Mucosa of stomach (tissue), 1 donor: ENCODE data around the gene ALG2.

Source experiments
- H3K27me3 ChIP-seq: one replicate; pipeline ENCODE4 v1.7.0; 2013; ENCODE audit warnings: mild to moderate bottlenecking, low read length; ENCODE audit not compliant: control insufficient read depth, insufficient read depth
- H3K36me3 ChIP-seq: one replicate; pipeline ENCODE4 v1.7.0; 2013; ENCODE audit warnings: low read length; ENCODE audit not compliant: control insufficient read depth, insufficient read depth
- H3K4me1 ChIP-seq: one replicate; pipeline ENCODE4 v1.7.0; 2013; ENCODE audit warnings: mild to moderate bottlenecking, low read length; ENCODE audit not compliant: control insufficient read depth, insufficient read depth
- H3K4me3 ChIP-seq: one replicate; pipeline ENCODE4 v1.7.0; 2013; ENCODE audit warnings: low read length
- H3K9ac ChIP-seq: one replicate; pipeline ENCODE4 v1.7.0; 2013; ENCODE audit warnings: mild to moderate bottlenecking, low read length, moderate library complexity
- H3K9me3 ChIP-seq: one replicate; pipeline ENCODE4 v1.7.0; 2013; ENCODE audit warnings: mild to moderate bottlenecking, low read length, moderate library complexity; ENCODE audit not compliant: control insufficient read depth
- donor health status: Pancreatic carcinoma.

Gene ALG2

GRCh38 chr9:99235926-99236634 lies 14.3 kb upstream of the ALG2 start:
- Histone ChIP-seq H3K36me3 (peaks cover under 1% of the 10 kb centered on the region), H3K9ac (no peak overlapping the region), H3K4me1 (peaks cover 10% of the 10 kb centered on the region), H3K27me3 (no peaks in the 10 kb centered on the region), H3K9me3 (no peaks in the 10 kb centered on the region), H3K4me3 (no peak overlapping the region)

- Histone ChIP-seq H3K9me3 (no peaks in the 10 kb centered on the region), H3K27me3 (no peaks in the 10 kb centered on the region), H3K4me1 (peaks cover 10% of the 10 kb centered on the region), H3K9ac (no peak overlapping the region), H3K36me3 (peaks cover 8% of the 10 kb centered on the region), H3K4me3 (no peak overlapping the region)
Observed at GRCh38 chr9:99235069-99235468, 13.3 kb upstream of the ALG2 start.

DNA sequence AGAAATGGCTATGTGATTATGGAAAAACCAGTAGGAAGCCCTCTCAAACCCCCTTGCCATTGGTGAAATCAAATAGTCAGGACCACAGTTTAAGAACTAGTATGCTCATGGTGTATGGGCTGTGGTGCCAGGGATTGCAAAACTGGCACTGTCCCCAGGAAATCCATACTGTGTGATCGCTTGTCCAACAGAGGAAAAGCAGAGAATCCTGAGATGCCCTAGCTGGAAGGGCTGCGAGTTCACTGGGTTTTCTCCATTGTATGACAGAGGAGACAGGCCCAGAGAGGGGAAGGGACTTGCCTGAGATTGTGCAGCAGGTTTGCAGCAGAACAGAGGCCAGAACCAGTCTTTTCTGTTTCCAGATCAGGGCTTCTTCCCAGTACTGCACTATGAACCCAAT lies 12.9 kb upstream of the ALG2 start:
- Histone ChIP-seq H3K4me3 (no peak overlapping the region), H3K4me1 (peaks cover 10% of the 10 kb centered on the region), H3K9ac (no peak overlapping the region), H3K27me3 (no peaks in the 10 kb centered on the region), H3K36me3 (peaks cover 8% of the 10 kb centered on the region), H3K9me3 (no peaks in the 10 kb centered on the region)

DNA sequence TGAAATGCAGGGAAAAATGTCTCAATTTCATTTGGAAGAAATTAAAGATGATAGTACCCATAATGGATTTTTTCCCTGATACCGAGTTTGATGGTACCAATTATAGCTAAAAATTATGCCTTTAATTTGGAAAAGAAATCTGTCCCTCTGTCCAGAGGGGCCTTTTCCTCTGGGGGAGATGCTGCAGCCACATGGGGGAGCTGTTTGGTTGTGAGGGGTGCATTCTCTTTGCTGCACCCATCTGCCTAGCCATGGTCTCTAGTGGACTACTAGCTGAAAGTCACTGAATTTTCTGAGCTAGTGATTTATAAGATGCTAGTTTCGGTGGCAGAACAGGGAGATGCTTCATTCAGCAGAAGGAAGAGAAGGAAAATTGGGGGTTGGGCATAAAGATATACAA lies 10.0 kb upstream of the ALG2 start:
- Histone ChIP-seq H3K27me3 (no peaks in the 10 kb centered on the region), H3K4me3 (no peak overlapping the region), H3K9me3 (no peaks in the 10 kb centered on the region), H3K4me1 (no peaks in the 10 kb centered on the region), H3K36me3 (peaks cover 8% of the 10 kb centered on the region), H3K9ac (no peak overlapping the region)

DNA sequence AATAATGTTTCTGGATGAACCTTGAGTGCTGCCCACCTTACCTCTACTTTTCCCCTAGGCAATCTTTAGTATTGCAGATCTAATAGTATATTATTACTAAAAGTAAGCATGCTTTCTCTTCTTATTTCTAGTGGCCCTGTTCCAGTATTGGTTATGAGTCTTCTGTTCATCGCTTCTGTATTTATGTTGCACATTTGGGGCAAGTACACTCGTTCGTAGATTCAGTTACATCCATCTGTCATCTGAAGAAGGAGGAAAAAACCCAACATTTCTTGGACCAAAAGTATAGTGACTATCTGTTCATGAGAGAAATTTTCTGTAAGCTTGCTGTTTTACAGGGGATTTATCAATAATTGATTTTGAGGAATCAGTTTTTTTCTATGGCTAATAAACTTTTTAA lies 8.5 kb upstream of the ALG2 start:
- H3K27me3 ChIP-seq: no peaks in the 10 kb centered on the region
- peaks cover 8% of the 10 kb centered on the region for H3K36me3 ChIP-seq
- H3K4me3 ChIP-seq: no peak overlapping the region
- no peak overlapping the region for H3K9ac ChIP-seq
- no peaks in the 10 kb centered on the region for H3K9me3 ChIP-seq
- no peaks in the 10 kb centered on the region for H3K4me1 ChIP-seq

GRCh38 chr9:99226054-99226453 lies 4.3 kb upstream of the ALG2 start:
- no peaks in the 10 kb centered on the region for H3K9me3 ChIP-seq
- H3K4me3 ChIP-seq: no peak overlapping the region
- no peaks in the 10 kb centered on the region for H3K27me3 ChIP-seq
- peaks cover 15% of the 10 kb centered on the region for H3K36me3 ChIP-seq
- no peak overlapping the region for H3K9ac ChIP-seq
- peaks cover 12% of the 10 kb centered on the region for H3K4me1 ChIP-seq

- H3K9me3 ChIP-seq: no peaks in the 10 kb centered on the region
- no peak overlapping the region for H3K4me3 ChIP-seq
- no peaks in the 10 kb centered on the region for H3K27me3 ChIP-seq
- peaks cover 7% of the 10 kb centered on the region for H3K36me3 ChIP-seq
- H3K9ac ChIP-seq: no peak overlapping the region
- peaks cover 12% of the 10 kb centered on the region for H3K4me1 ChIP-seq
Observed at GRCh38 chr9:99224445-99224844, 2.7 kb upstream of the ALG2 start.

- Histone ChIP-seq H3K4me3 (peak overlapping the region; percentile 92), H3K36me3 (peaks cover 7% of the 10 kb centered on the region), H3K9ac (peak overlapping the region; percentile 94), H3K27me3 (no peaks in the 10 kb centered on the region), H3K4me1 (peaks cover 12% of the 10 kb centered on the region), H3K9me3 (no peaks in the 10 kb centered on the region)
Observed at GRCh38 chr9:99222416-99223270, 901 bp upstream of the ALG2 start.

DNA sequence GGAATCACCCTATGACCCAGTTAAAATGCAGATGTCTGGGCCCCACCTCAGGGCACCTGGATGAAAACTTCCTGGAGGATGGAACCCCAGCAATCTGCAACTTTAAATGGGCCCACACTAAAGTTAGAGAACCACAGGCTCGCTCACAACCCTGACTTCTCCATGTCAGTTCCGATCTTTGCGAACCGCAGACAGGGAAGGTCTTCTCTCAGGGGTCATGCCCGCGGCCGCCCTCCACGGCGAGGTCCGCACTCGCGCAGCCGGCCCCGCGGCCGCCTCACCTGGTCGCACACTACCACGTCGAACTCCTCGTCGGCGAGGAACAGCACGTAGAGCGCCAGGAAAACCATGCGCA lies 499 bp downstream of the ALG2 start:
- H3K9me3 ChIP-seq: no peaks in the 10 kb centered on the region
- H3K4me3 ChIP-seq: peak overlapping the region; percentile 92
- H3K36me3 ChIP-seq: peaks cover 7% of the 10 kb centered on the region
- H3K27me3 ChIP-seq: no peaks in the 10 kb centered on the region
- H3K4me1 ChIP-seq: peaks cover 12% of the 10 kb centered on the region
- peak overlapping the region; percentile 94 for H3K9ac ChIP-seq

DNA sequence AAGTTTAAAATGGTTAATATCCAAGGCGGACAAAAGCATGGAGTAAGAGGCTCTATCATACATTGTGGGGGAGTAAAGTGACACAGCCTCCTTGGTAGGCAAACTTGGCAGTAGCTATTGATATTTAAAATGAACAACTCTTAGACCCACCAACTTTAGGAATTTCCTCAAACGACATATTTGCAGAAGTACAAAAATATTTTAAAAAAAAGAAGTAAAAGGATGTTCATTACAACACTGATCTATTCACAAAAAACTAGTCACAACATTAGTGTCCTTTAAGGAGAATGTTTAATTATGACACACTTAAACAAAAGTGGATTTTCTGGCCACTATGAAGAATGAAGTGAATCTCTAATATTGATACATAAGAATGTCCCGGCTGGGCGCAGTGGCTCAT lies 1.7 kb downstream of the ALG2 start:
- H3K9ac ChIP-seq: no peak overlapping the region
- no peak overlapping the region for H3K4me3 ChIP-seq
- no peaks in the 10 kb centered on the region for H3K27me3 ChIP-seq
- H3K9me3 ChIP-seq: no peaks in the 10 kb centered on the region
- peaks cover 12% of the 10 kb centered on the region for H3K4me1 ChIP-seq
- H3K36me3 ChIP-seq: peaks cover 6% of the 10 kb centered on the region

GRCh38 chr9:99216073-99216472 lies 5.7 kb downstream of the ALG2 start:
- H3K9me3 ChIP-seq: no peaks in the 10 kb centered on the region
- no peak overlapping the region for H3K9ac ChIP-seq
- H3K36me3 ChIP-seq: no peaks in the 10 kb centered on the region
- H3K27me3 ChIP-seq: no peaks in the 10 kb centered on the region
- H3K4me3 ChIP-seq: no peak overlapping the region
- no peaks in the 10 kb centered on the region for H3K4me1 ChIP-seq

DNA sequence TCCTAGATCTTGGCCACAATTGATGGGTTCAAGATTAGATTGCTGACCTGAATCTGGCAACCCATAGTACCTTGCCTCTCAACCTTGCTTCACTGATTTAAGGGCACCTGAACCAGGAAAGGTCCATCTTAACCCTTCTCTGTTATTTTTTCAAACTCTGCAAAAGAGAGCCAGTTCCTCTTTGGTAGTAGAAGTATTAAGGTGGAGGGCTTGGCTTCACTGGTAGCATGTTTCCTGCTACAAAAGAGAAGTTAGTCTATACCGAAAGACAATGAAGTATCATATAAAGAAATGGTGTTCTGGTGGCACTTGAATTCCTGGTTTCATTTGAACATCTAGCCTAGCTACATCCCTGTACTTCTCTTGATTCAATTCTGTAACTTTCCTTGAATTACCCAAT lies 8.5 kb downstream of the ALG2 start:
- no peak overlapping the region for H3K4me3 ChIP-seq
- H3K27me3 ChIP-seq: no peaks in the 10 kb centered on the region
- no peak overlapping the region for H3K9ac ChIP-seq
- H3K4me1 ChIP-seq: no peaks in the 10 kb centered on the region
- H3K36me3 ChIP-seq: no peaks in the 10 kb centered on the region
- H3K9me3 ChIP-seq: no peaks in the 10 kb centered on the region
